Activated CD8-positive, alpha-beta memory T cell treated with anti-CD3 and anti-CD28 coated beads for 24 hours (primary cell): ENCODE results near the gene RAD54L.
A peak's percentile ranks its signal among the peaks of the same experiment; 100 is the strongest.
"Not testable (repeated sequence)": the region's sequence is repeated elsewhere in the genome, so short reads cannot be mapped to it uniquely, and the experiment has no call there.

ENCODE experiments used
- DNase-seq: peaks from one replicate; pipeline ENCODE4 v3.0.0-alpha.2; 2020

The RAD54L gene

DNA sequence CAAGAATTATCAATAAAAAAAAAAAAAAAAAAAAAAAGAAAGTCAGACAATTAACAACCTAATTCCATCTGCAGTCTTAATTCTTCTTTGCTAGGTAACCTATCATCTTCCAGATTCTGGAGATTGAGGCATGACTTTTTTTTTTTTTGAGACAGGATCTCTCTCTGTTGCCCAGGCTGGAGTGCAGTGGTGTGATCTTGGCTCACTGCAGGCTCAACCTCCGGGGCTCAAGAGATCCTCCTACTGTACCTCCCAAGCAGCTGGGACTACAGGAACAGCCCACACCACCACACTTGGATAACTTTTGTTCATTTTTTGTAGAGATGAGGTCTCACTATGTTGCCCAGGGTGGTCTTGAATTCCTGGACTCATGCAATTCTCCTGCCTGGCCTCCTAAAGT, 4.6 kb upstream of the RAD54L start:
- DNase-seq: no peak

DNA sequence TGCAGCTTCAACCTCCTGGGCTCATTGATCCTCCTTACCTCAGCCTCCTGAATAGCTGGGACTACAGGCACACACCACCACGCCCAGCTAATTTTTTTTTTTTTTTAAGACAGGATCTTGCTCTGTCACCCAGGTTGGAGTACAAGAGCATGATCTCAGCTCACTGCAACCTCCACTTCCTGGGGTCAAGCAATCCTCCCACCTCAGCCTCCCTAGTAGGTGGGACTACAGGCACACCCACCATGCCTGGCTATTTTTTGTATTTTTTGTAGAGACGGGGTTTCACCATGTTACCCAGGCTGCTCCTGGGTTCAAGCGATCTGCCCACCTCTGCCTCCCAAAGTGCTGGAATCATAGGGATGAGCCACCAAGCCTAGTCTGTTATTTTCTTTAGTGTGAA, 3.7 kb upstream of the RAD54L start:
- not testable (repeated sequence) for DNase-seq

DNA sequence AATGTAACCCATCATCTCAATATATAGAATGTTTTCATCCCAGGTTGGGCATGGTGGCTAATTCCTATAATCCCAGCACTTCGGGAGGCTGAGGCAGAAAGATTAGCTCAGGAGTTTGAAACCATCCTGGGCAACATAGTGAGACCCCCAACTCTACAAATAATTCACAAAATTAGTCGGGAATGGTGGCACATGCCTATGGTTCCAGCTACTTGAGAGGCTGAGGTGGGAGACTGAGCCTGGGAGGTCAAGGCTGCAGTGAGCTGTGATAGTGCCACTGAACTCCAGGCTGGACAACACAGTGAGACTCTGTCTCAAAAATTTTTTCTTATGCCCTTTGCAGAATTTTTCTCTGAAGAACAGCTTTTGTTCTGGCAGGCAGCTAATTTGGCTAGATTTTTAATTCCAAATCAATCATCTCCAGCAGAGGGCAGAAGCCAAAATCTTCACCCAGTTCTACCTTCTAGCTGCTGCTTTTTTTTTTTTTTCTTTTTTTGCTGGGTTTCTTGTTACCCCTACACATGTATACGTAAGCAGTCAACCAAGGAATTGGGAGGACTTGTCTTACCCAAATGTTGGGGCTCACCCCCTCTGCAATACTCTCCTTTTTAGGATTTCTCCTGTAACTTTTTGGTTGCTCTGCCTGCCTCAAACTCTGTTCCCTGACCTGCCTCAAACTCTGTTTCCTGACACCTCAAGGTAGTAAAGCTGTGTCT, 2.7 kb upstream of the RAD54L start:
- DNase-seq: no peak

DNA sequence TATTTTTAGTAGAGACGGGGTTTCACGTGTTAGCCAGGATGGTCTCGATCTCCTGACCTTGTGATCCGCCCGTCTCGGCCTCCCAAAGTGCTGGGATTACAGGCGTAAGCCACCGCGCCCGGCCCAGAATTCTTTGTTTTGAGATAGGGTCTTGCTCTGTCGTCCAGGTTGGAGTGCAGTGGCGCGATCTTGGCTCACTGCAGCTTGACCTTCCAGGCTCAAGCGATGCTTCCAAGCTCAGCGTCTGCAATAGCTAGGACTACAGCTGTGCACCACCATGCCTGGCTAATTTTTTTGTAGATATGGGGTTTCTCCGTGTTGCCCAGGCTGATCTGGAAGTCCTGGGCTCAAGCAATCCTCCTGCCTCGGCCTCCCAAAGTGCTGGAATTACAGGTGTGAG, 1.4 kb upstream of the RAD54L start:
- not testable (repeated sequence) for DNase-seq

DNA sequence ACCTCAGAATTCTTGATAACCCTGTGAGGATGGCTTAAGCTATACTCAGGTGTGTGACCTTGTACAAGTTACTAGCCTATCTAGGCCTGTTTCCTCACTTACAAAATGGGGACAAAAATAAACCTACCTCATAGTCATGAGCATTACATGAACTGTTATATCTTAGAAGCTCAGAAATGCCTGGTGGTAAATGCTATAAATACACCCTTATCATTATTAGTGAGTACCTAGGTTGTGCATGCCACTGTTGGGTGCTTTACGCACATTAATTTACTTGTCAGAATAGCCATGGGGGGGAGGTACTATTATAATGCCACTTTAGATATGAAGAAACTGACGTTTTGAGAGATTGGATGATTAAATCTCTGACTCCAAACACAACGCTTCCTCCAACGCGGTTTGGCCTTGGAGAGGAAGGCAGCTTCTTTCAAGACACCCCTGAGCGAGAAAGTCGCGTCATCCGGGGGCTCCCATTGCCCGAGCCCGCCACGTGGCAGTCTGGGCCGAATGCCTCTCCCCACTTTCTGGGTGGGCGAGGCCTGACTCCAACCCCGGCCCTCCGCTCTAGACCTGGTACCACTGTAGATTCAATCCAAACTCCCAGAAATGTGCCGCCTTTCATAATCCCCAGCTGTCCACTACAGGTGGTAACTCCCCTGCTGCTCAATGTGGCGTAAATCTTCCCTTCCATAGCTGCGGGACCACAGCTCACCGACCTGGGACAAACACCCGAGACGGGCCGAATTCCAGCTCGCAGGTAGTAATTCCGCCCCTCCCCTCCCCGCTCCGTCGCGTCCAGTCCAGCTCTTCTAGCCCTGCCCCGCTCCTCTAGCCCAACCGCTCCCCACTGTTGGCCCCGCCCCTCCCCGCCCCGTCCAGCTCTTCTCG, 771 bp upstream of the RAD54L start:
- no peak for DNase-seq

DNA sequence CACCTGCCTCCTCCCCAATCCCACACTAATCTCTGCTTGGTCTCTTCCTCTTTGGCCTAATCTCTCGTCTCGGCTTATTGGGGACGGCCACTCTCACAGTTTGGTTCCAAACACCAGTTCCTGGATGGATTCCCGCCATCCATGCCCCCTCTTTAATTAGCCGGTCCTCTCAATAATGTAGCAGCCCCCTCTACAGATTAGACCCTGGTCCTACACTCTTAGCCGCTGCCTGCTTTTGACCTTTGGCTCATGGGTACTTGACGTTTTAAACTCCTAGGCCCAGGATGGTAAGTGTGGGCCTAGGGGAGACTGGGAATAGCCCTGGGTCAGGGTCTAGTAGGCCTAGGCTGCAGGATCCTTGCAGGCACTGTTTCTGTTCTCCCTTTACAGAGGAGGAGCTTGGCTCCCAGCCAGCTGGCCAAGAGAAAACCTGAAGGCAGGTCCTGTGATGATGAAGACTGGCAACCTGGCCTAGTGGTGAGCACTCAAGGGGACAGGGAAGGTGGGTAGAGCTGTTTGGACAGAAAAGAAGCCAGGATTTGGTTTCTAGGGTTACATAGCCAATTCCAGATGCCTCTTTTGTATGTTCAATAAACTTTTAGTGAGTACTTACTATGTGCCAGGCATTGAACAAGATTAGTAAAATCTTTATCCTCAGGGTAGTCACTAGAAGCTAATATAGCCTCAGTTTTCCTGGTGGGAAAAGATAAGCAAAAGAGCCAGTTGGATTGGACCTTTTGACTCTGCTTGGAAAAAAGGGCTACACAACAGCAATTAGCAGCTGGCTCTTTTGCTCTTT, 758 bp downstream of the RAD54L start:
- peak; percentile 66 for DNase-seq

DNA sequence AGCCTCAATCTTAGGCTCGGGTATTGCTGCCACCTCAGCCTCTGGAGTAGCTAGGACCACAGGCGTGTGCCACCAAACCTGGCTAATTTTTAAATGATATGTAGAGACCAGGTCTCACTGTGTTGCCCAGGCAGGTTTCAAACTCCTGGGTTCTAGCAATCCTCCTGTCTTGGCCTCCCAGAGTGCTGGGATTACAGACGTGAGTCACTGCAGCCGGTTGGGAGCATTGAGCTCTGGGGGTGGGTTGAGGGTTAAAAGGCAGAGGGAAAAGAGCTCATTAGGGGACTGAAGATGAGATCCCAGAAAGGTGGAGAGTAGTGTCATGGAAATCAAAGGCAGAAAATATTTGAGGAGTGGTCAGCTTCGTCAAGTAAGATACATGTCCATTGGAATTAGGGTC, 7.1 kb downstream of the RAD54L start:
- DNase-seq: no peak

DNA sequence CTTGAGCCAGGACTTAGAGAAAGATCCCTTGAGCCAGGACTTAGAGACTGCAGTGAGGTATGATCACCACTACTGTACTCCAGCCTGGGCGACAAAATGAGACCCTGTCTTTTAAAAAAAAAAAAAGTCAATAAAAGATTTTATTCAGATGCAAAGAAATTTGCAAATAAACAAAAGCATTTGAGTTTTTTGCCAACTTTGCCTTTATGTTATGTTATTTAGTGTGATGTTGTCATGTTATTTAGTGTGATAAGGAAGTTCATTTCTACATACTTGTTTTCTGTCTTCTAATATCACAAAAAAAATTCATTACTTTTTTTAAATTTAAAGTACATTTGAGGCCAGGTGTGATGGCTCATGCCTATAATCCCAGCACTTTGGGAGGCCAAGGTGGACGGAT, 9.0 kb downstream of the RAD54L start:
- DNase-seq: no peak

DNA sequence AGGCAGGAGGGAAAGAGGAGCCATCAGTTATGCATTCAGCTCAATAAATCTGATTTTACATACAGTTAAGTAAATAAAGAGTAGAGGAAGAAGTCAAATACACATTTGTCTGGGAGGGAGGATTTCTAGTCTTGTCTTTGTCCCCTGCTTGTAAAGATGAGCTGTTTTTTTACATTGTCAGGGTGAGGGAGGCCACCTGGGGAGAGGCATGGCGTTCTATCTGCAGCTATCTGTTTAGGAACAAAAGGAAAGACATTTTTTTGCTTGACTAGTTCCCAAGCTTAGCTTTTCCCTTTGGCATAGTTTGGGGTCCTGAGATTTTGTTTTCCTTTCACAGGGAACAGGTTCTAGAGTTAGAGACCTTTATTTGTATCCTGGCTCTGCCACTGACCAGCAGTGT, 14.9 kb downstream of the RAD54L start:
- DNase-seq: no peak

DNA sequence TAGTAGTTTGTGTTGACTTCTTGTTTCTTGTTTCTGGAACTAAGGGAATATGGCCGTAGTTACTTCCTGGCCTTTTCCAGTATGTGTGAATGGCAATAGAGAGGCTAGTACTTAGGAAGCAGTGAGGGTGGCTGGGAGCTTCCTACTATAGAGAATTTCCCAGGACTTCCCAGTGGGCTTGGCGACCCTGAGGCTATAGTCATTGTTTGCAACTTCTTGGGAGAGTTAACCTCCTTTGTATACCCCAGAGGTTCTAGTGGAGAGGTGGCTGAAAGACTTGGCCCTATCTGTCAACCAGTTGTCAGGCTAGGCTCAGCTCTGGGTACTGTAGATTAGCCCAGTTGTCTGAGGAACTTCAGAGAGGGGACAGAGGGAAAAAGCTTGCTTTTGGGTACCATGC, 15.6 kb downstream of the RAD54L start:
- no peak for DNase-seq

DNA sequence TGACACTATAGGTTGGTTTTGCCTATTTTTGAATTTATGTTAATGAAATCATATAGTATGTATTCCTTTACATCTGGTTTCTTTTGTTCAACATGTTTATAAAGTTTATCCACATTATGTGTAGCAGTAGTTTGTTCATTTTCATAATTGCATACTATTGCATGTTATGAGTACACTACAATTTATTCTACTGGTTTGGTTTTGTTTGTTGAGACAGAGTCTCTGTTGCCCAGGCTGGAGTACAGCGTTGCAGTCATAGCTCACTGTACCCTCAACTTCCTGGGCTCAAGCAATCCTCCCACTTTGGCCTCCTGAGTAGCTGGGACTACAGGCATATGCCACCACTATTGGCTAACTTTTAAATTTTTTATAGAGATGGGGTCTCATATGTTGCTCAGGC, 21.0 kb downstream of the RAD54L start:
- DNase-seq: no peak

DNA sequence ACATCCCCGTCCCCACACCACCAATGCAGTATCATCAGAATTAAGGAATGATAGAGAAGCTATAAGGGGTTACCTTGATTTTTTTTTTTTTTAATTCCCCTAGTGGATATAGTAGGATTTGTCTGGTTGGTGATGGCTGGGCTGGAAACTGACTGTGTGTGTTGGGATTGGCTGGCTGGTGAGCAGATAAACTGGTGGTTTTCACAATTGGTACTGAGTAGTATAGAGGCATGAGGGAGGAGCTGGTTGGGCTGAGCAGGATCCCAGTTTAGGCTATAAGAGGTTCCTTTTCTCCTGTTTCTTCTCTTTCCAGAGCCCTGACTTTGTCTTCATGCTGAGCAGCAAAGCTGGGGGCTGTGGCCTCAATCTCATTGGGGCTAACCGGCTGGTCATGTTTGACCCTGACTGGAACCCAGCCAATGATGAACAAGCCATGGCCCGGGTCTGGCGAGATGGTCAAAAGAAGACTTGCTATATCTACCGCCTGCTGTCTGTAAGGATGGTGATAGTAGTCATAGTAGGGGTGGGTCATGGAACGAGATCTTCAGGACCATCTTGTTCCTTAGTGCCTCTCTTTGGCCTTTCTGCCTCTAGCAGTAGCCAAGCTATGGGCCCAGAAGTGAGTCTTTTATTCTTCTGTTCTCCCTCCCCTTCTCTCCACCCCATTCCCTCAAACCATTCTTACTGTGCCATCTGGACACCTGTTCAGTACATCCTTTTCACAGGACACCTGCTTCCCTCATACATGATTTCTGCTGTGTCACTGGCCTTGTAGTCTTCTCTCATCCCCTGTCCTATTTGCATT, 26.9 kb downstream of the RAD54L start:
- DNase-seq: no peak

DNA sequence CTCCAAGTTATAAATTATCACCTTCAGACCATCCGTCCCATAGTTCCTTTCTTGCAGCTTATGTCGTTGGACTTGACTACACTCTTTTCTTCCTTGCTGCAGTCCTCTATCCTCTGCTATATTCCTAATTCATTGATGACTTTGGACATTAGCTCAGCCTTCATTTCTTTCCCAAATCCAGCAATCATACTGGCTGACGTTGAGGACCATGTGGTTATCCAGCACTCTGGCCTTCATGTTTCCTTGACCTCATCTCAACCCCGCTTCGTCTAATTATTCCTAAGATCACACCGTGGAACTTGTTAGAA, 27.4 kb downstream of the RAD54L start:
- no peak for DNase-seq

DNA sequence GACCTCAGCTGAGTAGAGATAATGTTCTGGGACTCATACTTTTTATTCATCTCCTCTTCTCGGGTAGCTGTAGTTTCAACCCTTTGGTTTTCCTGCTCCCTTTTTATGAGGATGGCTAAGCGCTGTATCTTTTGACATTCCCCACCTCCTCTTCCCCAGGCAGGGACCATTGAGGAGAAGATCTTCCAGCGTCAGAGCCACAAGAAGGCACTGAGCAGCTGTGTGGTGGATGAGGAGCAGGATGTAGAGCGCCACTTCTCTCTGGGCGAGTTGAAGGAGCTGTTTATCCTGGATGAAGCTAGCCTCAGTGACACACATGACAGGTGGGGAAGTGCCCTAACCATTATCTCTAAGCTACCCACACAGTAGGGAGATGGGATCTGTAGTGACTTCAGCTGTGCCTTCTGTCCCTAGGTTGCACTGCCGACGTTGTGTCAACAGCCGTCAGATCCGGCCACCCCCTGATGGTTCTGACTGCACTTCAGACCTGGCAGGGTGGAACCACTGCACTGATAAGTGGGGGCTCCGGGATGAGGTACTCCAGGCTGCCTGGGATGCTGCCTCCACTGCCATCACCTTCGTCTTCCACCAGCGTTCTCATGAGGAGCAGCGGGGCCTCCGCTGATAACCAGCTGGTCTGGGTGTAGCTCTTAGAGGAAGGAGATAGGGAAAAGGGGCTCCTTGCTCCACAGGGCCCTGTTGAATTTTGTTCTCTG, 30.3 kb downstream of the RAD54L start:
- no peak for DNase-seq

DNA sequence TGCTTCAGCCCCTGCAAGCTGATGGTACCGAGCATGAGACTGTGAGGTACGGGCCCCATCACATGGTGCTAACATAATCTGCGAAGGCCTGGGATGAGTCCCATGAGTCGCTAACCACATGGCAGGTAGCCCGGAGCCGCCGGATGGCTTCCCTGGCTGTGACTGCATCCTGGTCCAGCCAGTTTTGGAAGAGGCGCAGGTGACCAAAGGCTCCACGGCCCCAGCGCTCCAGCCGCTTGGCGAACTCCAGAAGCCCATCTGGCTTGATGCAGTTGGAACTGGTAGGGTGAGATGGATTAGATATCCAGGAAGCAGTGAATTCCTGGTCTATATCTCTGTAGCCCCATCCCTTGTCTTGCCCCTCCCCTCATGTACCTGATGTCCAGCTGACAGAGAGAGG, 31.2 kb downstream of the RAD54L start:
- DNase-seq: no peak

DNA sequence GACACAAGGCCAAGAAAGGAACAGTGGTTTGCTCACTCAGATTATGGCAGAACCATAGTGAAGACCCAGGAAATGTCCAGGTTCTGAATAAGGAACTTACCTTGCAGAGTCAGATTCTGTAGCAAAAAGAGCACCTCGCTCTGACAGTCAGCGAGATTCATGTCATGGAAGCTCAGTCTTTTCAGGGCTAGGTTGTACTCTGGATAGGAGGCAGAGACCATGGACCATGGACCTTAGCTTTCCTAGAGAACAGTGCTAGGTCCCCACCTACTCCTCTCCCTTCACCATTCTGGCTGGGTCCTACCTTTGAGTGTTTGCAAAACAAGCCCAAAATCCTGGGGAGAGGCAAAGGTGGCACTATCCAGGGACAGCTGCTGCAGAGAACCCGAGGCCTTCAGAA, 32.5 kb downstream of the RAD54L start:
- no peak for DNase-seq

DNA sequence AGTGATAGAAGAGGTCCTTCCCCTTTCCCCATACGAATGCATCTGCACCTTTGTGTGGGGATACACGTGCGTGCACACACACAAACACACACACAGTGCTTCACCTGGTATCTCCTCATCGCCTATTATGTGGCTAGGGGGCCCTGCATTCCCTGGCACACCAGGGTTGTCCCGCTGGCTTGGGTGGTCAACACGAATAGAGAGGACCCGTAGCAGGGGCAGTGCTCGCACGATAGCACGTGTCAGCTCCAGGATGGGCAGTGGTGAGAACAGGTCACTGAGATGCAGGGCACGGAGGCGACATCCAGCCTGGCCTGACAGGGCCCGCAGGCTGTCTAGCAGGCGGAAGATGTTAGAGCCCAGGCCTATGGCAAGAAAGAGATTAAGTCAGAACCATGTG, 33.5 kb downstream of the RAD54L start:
- no peak for DNase-seq

DNA sequence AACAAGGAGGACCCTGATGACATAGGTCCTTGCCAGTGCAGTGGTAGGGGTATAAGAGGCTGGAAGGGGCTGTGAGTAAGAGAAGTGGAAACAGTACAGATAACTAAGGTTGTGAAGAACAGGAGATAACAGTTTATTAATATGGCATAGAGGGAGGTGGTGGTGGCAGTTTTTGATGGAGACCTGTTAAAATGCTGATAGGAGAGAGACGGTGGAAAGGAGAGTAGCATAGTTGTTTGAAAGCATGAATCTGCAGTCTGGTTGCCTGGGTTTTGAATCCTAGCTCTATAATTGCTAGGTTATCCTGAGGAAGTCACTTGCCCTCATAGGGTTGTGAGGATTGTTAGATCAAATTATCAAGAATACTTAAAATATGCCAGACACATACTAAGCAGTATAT, 36.5 kb downstream of the RAD54L start:
- no peak for DNase-seq

DNA sequence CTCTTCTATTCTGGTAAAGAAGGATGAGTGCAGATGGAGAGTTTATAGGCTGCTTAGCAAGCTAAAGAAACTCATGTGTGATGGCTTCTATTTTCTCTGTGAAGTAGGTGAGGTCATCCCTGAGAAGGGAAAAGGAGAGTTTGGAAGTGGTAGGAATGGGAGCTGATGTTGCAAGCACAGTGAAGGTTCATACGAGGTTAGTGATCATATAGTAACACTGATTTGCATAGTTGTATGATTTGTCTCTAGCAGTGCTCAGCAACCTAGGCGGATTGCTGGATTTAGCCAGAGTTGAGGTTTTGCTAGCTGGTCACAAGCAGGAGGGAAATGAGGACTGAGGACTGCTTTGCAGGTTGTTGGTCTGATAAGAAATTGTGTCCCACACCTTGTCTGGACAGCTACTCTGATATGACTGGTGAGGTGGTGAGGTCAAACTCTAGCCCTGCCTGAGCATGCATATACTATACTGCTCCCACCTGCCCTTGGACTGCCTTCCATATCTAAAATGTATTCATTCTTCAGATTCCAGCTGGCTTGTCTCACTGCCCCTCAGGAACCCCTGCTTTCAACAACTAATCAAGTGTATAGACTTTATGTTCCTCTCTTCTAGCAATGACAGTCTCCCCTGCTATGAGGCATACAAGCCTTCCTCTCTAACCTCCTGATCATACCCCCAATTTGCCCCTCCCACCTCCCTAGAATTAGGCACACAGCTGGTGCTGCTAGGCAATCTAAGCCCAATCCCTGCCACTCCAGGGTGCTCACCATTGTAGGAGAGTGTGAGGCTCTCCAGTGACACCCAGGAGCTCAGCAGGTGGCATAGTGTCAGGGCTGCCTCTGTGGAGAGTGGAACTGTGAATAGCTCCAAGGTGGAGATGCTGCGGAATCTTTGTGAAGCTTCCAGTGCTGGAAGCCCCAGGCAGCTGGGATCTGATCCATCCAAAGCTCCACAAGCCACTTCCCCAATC, 37.3 kb downstream of the RAD54L start:
- no peak for DNase-seq

DNA sequence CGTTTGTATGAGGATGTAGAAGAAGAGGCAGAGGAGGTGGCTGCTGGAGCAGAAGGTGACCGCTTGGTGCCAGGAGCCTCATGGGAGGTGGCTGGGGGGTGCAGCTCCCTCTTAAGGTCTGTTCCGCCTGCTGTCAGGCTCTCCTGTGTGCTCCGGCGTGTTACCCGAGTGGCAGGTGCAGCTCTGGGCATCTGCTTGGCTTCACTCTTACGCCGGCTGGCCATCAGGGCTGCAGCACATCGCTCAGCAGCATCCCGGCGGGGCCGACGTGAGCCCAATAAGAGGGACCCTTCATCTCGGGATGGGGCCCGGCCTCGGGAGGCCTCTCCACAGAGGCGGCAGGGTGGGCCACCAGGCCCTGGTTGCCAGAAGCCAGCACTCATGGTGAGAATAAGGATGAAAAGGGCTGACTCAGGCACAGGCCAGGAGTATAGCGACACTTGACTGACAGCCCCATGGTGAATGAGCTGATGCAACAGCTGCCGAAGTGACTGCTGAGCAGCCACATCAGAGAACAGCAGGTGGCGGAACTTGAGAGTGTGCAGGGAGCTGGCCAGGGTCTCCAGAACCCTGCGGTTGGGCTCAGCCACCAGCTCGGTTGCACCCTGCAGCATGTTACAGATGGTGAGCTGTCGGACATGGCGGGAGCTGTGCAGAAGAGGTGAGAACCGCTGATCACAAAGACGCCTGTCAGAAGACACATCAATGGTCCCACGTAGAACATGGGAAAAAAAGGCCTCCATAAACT, 38.3 kb downstream of the RAD54L start:
- DNase-seq: peak; percentile 71
